Left lobe of liver (tissue), 2 donors: ENCODE results near the gene KANSL3. TPM values are rescaled to one million over a fixed set of nuclear protein-coding genes. Genes with fewer than 3 reads are reported as not detected.
A peak's percentile ranks its signal among the peaks of the same experiment; 100 is the strongest.
"Not testable (repeated sequence)": the region's sequence is repeated elsewhere in the genome, so short reads cannot be mapped to it uniquely, and the experiment has no call there.

Experiments
- ATAC-seq: fragments of 200-7000 bp; cut with Tn5 transposase; one replicate; pipeline ENCODE4 v1.9.1; 2020; ENCODE audit warnings: mild to moderate bottlenecking, moderate library complexity
- DNase-seq: peaks from one replicate; pipeline ENCODE4 v3.0.0-alpha.2; 2020; ENCODE audit warnings: low spot score
- total RNA-seq: library from RNA; stranded (reverse); gene quantifications from one replicate; pipeline ENCODE4 v1.2.1, GENCODE V29; 2021
- donor health status: DM: no; HTN: no; CAD: no; lungs with moderate emphysema.
- donor health status: DM: no; HTN: yes; CAD: no.

Gene KANSL3
- total RNA-seq, 1 donor from 2014 or later = 18.5 TPM

DNA sequence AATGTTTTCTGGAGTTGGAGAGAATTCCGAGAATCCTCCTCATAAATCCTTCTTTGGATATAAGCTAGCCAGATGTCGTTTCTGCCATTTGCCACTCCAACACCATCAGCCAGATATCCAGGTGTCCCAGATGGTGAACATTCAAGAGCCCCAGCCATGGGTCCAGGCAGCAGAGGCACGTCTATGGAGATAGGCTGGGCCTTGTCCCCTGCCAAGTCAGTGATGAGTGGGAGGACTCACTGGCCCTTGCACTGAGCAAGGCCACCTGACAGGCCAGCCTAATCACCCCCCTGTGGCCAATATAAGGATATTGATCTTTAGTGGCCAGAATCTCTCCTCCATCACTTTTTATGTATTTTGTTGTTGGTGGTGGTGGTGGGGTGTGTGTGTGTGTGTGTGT is 73.5 kb downstream of the KANSL3 start:
- no peak for DNase-seq
- no peak for ATAC-seq

- ATAC-seq (no peak), DNase-seq (no peak)
Measured at GRCh38 chr2:96564026-96564425, 74.1 kb downstream of the KANSL3 start.

DNA sequence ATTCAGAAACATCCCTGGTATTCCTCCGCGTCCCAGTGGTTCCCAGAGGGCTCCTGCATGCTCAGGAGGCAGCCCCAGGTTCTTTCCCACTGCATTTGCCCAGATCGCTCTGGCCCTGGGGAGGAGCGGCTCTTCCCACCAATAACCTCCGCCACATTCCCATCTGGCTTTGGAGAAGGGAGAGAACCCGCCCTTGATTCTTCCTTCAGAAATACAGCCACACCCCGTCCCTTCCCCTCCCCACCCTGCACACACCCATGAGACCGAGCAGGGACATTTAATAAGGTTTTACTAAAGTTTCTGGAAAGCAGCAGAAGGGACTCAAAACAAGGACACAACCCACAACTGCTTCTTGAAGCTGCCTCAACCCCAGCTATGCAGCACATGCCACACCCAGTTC is 79.6 kb downstream of the KANSL3 start:
- DNase-seq (peak; percentile 18), ATAC-seq (no peak)

DNA sequence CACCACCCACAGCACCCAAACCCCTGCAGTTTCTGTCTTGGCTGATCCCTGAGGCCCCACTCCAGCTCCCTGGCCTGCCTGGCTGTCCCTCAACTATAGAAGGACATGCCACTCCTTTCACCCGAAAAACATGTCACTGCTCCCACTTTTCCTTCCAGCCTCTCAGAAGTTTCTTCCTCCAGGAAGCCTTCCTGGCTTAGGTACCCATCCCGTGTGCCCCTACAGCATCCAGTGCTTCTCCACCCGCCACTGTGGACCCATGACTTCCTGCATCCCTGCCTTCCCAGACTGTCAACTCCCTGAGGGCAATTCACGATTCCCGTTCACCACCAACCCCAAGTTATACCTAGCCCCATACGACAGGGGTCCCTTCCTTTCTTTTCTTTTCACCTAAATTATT is 80.1 kb downstream of the KANSL3 start:
- ATAC-seq (no peak), DNase-seq (no peak)

GRCh38 chr2:96557421-96557820 is 80.7 kb downstream of the KANSL3 start:
- ATAC-seq, DNase-seq: not testable (repeated sequence)

DNA sequence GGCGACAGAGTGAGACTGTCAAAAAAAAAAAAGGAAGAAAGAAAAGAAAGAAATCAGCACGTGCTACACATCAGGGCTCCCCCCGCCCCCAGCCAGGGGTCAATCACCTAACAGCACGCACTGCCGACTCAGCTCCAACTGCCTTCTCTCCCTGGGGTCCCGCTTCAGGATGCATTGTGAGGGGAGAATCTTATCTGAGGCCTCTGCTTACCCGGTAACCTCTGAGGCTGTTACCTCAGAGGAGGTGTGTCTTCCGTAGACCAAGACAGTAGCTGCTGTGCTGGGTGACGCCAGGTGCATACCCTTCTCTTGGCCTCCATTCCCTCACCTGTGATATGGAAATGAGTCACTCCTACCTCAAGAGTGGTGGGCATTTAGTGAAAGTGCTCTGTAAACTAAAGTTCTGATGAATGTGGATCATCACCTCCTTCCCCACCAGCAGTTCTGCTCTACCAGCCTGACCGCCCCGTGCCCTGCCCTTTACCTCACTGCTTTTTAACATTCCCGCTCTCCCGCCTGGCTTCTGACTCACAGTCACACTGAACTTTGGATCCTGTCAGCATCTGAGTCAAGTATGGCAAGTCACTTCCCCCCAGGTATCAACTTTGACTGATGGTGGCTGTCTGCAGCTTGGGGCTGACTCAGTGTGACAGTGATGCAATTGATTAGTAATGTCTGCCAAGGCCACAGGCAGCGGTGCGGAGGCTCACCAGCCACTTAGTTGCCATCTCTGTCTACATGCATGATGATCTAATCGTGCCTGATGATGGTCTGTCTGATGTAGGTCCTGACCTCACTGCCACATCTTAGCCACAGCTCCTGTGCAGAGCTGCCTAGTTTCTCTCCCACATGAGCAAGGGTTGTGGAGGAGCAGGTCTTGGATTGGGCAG is 81.4 kb downstream of the KANSL3 start:
- ATAC-seq = peak; percentile 39
- DNase-seq = no peak

DNA sequence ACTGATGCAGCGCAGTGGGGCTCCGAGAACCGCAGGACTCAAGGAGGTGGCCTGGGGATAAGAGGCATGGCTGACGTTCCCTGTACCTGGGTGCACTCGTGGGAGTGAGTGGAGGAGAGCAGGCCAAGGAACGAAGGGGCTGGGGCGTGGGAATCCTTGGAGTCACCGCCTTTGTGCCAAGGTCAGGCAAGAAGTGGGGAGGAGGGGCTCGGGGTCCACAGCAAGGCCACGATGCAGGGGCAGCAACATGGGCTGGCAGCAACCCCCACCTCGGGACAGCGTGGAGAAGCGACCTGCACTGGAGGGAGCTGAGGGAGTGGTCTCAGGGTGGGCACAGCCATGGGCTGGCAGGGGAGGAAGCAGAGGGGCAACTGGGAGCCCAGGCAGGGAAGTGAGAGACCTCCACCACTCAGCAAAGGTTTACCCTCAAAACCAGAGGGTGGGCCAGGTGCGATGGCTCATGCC is 82.9 kb downstream of the KANSL3 start:
- no peak for ATAC-seq
- no peak for DNase-seq

- ATAC-seq (peak; percentile 57), DNase-seq (peak; percentile 81)
Measured at GRCh38 chr2:96554293-96555145, 83.6 kb downstream of the KANSL3 start.

- not testable (repeated sequence) for DNase-seq, ATAC-seq
Measured at GRCh38 chr2:96553957-96554292, 84.2 kb downstream of the KANSL3 start.

GRCh38 chr2:96553176-96553956 is 84.7 kb downstream of the KANSL3 start:
- ATAC-seq = no peak
- no peak for DNase-seq

DNA sequence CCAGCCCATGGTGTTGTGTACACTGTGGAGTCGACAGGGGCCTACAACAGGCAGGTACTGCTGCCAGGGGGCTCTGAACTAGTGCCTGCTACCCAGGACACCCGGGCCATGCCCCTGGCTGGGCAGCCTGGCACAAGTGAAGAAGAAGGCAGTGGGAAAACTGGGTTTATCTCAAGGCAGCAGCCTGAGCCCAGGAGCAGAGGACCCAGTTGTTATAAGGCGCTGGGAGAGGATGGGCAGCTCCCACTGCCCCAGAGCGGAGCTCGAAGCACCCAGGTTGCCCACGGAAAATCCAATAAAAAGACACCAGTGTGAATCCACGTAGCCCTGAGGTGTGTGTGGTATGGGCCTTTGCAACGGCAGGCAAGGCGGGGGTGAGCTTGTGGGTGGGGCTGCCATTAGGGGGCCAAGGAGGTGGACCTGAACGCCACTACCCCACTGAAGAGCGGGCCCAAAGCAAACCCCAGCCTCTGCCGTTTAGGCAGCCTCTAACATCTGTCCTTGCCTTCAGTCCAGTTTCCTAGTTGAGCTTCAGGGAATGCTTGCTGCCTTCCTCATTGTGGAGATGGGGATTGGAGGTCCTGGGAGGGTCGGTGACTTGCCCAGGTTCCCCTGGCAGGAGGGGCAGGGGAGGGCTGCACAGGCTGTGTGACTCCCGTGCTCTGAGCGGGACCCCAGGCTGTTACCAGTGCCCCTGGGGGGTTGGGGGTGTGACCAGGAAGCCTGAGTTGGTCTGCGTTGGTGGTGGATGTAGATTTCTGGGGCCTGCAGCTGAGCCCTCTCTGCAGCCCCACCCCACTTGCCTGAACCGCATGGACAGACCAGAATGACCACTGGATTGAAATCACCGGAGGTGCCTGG is 85.6 kb downstream of the KANSL3 start:
- DNase-seq (no peak), ATAC-seq (no peak)

GRCh38 chr2:96551605-96552314 is 86.4 kb downstream of the KANSL3 start:
- no peak for DNase-seq
- ATAC-seq = no peak

DNA sequence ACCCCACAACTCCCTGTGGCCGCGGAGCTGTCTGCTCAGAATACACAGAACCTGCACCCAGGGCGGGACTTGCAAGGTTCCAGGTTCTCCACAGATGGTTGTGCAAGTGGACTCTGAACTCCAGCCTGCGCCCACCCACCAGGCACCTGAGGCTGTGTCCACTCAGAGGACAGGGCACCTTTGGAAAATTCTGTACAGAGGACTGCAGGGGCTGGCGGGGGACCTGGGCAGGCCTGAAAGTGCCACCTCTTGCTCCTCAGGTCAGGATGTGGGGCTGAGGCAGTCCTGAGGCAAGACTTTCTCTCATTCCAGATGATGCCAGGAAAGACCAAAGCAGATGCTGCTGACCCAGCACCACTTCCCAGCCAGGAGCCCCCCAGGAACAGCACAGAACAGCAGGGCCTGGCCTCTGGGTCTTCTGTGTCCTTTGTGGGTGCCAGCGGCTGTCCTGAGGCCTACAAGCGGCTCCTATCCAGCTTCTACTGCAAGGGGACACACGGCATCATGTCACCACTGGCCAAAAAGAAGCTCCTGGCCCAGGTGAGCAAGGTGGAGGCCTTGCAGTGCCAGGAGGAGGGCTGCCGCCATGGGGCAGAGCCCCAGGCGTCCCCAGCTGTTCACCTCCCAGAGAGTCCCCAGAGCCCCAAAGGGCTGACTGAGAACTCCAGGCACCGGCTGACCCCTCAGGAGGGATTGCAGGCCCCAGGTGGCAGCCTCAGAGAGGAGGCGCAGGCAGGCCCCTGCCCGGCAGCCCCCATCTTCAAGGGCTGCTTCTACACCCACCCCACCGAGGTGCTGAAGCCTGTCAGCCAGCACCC is 87.1 kb downstream of the KANSL3 start:
- ATAC-seq (peak; percentile 48), DNase-seq (peak; percentile 83)

DNA sequence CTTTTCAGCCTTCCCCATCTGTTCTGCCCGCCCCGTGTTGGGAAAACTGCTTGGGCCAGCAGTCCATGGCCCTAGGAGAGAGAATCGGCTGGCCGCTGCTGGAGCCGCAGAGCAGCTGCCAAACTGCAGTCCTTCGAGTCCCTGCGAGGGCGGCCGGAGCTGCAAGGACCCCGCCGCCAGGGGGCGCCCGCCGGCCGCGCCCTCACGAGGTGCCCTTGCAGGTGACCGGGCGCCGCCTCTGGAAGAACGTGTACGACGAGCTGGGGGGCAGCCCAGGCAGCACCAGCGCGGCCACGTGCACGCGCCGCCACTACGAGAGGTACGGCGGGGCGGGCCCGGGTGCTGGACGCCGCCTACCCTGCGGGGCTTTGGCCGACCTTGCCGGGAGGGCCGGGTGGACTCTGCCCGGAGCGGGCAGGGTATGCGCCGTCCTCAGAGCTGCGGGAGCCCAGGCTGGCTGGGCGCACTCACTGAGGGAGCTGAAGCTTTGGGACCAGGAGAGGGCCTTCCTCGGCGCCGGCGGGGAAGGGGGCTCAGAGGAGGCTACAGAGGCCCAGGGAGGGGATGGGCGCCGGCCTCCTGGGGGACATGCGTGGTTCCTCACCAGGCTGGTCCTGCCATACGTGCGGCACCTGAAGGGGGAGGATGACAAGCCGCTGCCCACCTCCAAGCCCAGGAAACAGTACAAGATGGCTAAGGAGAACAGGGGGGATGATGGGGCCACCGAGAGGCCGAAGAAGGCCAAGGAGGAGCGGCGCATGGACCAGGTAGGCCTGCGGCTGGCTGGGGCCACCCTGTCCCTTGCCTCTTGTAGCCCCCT is 87.9 kb downstream of the KANSL3 start:
- ATAC-seq (peak; percentile 84), DNase-seq (peak; percentile 98)

- peak; percentile 48 for DNase-seq
Measured at GRCh38 chr2:96549466-96549785, 88.7 kb downstream of the KANSL3 start.

GRCh38 chr2:96548558-96549465 is 89.3 kb downstream of the KANSL3 start:
- ATAC-seq (no peak), DNase-seq (no peak)

More at GRCh38 chr2:96549466-96549785, 88.7 kb downstream of the KANSL3 start:
- no peak for ATAC-seq

DNA sequence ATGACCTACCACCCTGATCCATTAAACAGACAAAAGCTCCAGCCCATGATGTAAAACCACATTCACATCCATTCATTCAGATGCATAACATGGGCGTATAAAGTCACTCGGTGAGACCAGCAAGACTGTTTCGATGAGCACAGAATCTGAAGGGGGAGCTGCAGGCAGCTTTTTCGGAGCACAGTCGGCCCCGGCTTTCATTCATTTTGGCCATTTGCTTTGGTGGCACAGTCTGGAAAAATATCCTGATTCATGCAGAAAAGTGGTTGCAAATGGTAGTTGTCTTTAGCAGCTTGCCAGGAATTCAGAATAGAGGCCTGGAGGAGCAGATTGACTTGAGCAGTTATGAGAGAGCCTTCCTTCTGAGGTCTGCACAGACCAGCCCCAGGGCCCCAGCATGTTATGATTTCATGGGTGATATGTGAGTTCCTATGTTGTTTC is 90.4 kb downstream of the KANSL3 start:
- DNase-seq = no peak
- ATAC-seq = no peak
